ENCODE data around the gene HIC2.

DNA sequence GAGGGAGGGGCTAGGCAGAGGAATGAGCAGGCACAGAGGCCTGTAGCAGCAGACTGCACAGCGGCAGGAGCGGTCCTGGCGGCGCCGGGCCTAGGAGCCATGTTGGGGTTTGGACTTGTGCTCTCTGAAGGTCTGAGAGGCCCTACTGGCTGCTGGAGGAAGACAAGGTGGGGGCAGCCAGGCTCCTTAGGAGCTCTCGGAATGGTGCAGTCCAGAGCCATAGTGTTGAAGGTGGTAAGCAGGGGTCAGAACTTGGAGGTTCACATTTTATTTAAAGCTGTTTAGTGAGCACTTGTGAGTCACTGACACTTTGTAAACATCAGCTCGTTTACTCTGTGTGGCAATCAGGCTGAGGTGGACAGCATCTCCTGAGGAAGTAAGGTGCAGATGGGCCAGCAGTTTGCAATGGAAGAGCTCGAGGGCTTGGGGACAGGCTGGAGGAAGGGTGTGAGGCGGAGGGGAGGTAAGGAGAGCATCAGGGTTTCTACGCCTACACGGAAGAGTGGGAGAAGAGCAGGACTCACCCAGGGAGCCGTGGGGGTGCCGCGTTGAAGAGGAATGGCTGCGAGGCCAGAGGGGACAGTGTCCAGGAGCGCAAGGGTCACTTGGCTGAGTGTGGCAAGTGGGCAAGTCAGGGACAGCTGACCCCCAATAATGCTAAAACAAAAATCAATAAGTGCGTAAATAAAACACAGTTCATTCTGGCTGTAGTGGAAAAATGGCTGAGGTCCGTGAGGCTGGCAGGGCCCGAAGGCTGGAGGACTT lies 40.0 kb downstream of the HIC2 start:
- TF ChIP-seq CTCF (IDR thresholded peaks at IDR 0.05; ENCODE audit: insufficient read depth, low read length) (no peak), GABPA (IDR thresholded peaks at IDR 0.05; ENCODE audit: low read depth) (no peak), POLR2AphosphoS5 (IDR thresholded peaks at IDR 0.05; ENCODE audit: low read depth) (no peak), REST (IDR thresholded peaks at IDR 0.05; ENCODE audit: insufficient replicate concordance, low read depth) (no peak)
